A673 (cell line): ENCODE measurements around the gene PRMT7. TPM values are rescaled to one million over a fixed set of nuclear protein-coding genes. Genes with fewer than 3 reads are reported as not detected.

Experiments used
- BruUV-seq: library from RNA; stranded (reverse); fragments of 400-500 nt; replicated peaks from 2 replicates; lab custom pipeline; 2021; lab: Mats Ljungman, UMichigan
- CTCF ChIA-PET: fragments of 300-600 bp; sonication (Branson Sonifier 250); formaldehyde crosslinking; loops from one replicate; lab custom pipeline; 2022; ENCODE audit warnings: antibody characterized with exemption; lab: Charles Lee
- POLR2A ChIA-PET: fragments of 300-600 bp; sonication (Branson Sonifier 250); formaldehyde crosslinking; loops from one replicate; lab custom pipeline; 2022; ENCODE audit warnings: antibody characterized with exemption; ENCODE audit not compliant: low non-redundant PET; lab: Charles Lee
- DNase-seq: peaks from one replicate; pipeline ENCODE4 v3.0.0-alpha.2; 2015; ENCODE audit warnings: low spot score
- H3K27ac ChIP-seq: fragments of 200-600 bp; sonication (generic); 2 replicates; pipeline ENCODE4 v1.5.1; 2016; ENCODE audit warnings: mixed run types, low read depth, mild to moderate bottlenecking, mixed read lengths, antibody characterized with exemption, low read length; ENCODE audit not compliant: poor library complexity, severe bottlenecking
- H3K27me3 ChIP-seq: fragments of 200-600 bp; sonication (generic); replicated peaks from 2 replicates; pipeline ENCODE4 v1.6.1; 2017; ENCODE audit warnings: mixed run types, low read depth, mild to moderate bottlenecking, mixed read lengths, antibody characterized with exemption, low read length; ENCODE audit not compliant: insufficient read depth, poor library complexity
- H3K36me3 ChIP-seq: fragments of 200-600 bp; sonication (generic); 2 replicates; pipeline ENCODE4 v1.6.1; 2016; ENCODE audit warnings: mixed run types, mild to moderate bottlenecking, mixed read lengths, antibody characterized with exemption, low read length; ENCODE audit not compliant: insufficient read depth, poor library complexity, severe bottlenecking
- H3K4me1 ChIP-seq: fragments of 200-600 bp; sonication (generic); 2 replicates; pipeline ENCODE4 v1.6.1; 2017; ENCODE audit warnings: mixed run types, mild to moderate bottlenecking, mixed read lengths, antibody characterized with exemption, low read length; ENCODE audit not compliant: insufficient read depth, poor library complexity, severe bottlenecking
- H3K4me3 ChIP-seq: fragments of 200-600 bp; sonication (generic); 2 replicates; pipeline ENCODE4 v1.5.1; 2016; ENCODE audit warnings: low read depth, mixed run types, mild to moderate bottlenecking, mixed read lengths, low read length; ENCODE audit not compliant: poor library complexity, severe bottlenecking
- H3K9me3 ChIP-seq: fragments of 200-600 bp; sonication (generic); 2 replicates; pipeline ENCODE4 v1.6.1; 2016; ENCODE audit warnings: mixed run types, low read depth, mild to moderate bottlenecking, mixed read lengths, antibody characterized with exemption, low read length; ENCODE audit not compliant: poor library complexity, severe bottlenecking
- EZH2 ChIP-seq: fragments of 200-600 bp; sonication (generic); IDR thresholded peaks from 2 replicates; pipeline ENCODE4 v1.6.1; 2017; ENCODE audit warnings: borderline replicate concordance, low read depth, mild to moderate bottlenecking, mixed read lengths, antibody characterized with exemption, low read length; ENCODE audit not compliant: poor library complexity, severe bottlenecking
- intact Hi-C: fragments of 100-400 bp; cut with micrococcal nuclease; formaldehyde crosslinking; loops from one replicate; pipeline ENCODE4 v1.10.0; 2022; ENCODE audit not compliant: unreplicated experiment
- total RNA-seq: library from RNA; stranded (reverse); gene quantifications from 2 replicates; pipeline ENCODE4 v1.2.3, GENCODE V29; 2021
- TF ChIP-seq, protein P1 (sequence below): fragments of 300-800, 200-600 bp; sonication (generic); conservative IDR thresholded peaks from 2 replicates; pipeline ENCODE4 v1.5.1; 2017; ENCODE audit warnings: low read depth, mild to moderate bottlenecking, antibody characterized with exemption, low read length, moderate library complexity, mixed read lengths

Gene PRMT7
- total RNA-seq, 1 experiment from 2014 or later: 66.2 TPM

DNA sequence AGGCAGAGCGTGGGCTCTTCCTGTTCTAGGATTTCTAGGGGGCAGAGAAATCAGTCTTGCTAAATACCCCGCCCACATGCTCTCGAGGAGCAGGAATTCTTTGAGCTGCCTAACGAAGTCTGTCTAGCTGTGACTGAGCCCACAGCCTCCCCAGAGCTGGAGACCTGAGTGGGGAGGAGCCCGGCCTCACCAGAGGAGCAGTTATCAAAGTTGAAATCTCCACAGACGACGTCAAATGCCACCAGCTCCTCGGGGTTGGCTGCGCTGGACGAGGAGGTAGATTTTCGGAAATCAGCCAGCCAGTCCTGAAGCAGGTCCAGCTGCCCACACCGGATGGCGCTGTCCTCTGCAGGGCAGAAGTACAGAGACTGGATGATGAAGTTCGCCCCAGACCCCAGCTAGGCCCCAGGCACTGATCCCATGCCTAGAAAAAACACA lies 53.8 kb downstream of the PRMT7 start:
- no peak for TF ChIP-seq EZH2
- TF ChIP-seq, protein P1, sequence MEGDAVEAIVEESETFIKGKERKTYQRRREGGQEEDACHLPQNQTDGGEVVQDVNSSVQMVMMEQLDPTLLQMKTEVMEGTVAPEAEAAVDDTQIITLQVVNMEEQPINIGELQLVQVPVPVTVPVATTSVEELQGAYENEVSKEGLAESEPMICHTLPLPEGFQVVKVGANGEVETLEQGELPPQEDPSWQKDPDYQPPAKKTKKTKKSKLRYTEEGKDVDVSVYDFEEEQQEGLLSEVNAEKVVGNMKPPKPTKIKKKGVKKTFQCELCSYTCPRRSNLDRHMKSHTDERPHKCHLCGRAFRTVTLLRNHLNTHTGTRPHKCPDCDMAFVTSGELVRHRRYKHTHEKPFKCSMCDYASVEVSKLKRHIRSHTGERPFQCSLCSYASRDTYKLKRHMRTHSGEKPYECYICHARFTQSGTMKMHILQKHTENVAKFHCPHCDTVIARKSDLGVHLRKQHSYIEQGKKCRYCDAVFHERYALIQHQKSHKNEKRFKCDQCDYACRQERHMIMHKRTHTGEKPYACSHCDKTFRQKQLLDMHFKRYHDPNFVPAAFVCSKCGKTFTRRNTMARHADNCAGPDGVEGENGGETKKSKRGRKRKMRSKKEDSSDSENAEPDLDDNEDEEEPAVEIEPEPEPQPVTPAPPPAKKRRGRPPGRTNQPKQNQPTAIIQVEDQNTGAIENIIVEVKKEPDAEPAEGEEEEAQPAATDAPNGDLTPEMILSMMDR: peak; percentile 42
- H3K36me3 ChIP-seq: no peaks in the 10 kb centered on the region
- no peaks in the 10 kb centered on the region for H3K27me3 ChIP-seq
- H3K4me3 ChIP-seq: no peak overlapping the region
- peak; percentile 47 for DNase-seq
- intact Hi-C loops: loop anchor here (10.0 kb wide), 1 partner anchor 150 kb away; no protein-coding TSS in a partner anchor
- H3K27ac ChIP-seq: no peak overlapping the region
- H3K4me1 ChIP-seq: peaks cover 9% of the 10 kb centered on the region
- H3K9me3 ChIP-seq: no peaks in the 10 kb centered on the region
- ChIA-PET POLR2A (no interaction called here), CTCF (no interaction called here)
- BruUV-seq: no TSS peak

GRCh38 chr16:68365167-68365817 lies 54.5 kb downstream of the PRMT7 start:
- Histone ChIP-seq H3K4me3 (no peak overlapping the region), H3K36me3 (no peaks in the 10 kb centered on the region), H3K27me3 (no peaks in the 10 kb centered on the region), H3K4me1 (peaks cover 9% of the 10 kb centered on the region), H3K27ac (no peak overlapping the region), H3K9me3 (no peaks in the 10 kb centered on the region)
- intact Hi-C loops: loop anchor here (10.0 kb wide), 1 partner anchor 150 kb away; no protein-coding TSS in a partner anchor
- no TSS peak for BruUV-seq
- CTCF ChIA-PET: no interaction called here
- POLR2A ChIA-PET: no interaction called here
- DNase-seq: no peak
- TF ChIP-seq EZH2: no peak
- TF ChIP-seq, protein P1: no peak

DNA sequence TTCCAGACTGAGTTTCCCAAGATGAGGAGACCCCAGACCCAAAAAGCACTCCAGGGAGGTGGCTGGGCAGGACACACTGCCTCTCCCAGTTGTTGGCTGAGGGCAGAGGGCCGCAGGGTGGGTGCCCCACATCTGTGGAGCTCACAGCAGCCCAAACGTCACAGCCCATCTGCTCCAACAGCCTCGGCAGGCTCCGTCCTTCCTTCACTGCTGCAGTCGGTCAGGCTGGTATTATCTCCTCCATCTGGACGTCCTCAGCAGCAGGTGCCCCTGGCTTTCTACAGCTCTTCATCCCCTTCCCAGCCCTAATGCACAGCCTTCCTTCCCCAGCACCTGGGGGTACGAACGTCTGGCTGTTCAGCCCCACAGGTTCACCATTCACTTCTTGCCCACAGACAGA lies 55.2 kb downstream of the PRMT7 start:
- POLR2A ChIA-PET: no interaction called here

More for the DNA sequence above, 55.2 kb downstream of the PRMT7 start:
- no peak overlapping the region for H3K27ac ChIP-seq
- H3K27me3 ChIP-seq: no peaks in the 10 kb centered on the region
- peaks cover 9% of the 10 kb centered on the region for H3K4me1 ChIP-seq
- no peaks in the 10 kb centered on the region for H3K9me3 ChIP-seq
- TF ChIP-seq EZH2: no peak
- TF ChIP-seq, protein P1: no peak
- BruUV-seq: no TSS peak
- no peak for DNase-seq
- H3K36me3 ChIP-seq: no peaks in the 10 kb centered on the region
- CTCF ChIA-PET: no interaction called here
- no peak overlapping the region for H3K4me3 ChIP-seq
- intact Hi-C loops: loop anchor here (10.0 kb wide), 1 partner anchor 149 kb away; no protein-coding TSS in a partner anchor
